ENCODE measurements around the gene CDH24. TPM values are rescaled to one million over a fixed set of nuclear protein-coding genes. Genes with fewer than 3 reads are reported as not detected.

The CDH24 gene
- polyA plus RNA-seq, 2 of the 4 experiments (the other 2 are of a cell fraction), result 4.8 to 5.1 TPM

- no peaks in the 10 kb centered on the region for H3K9me3 ChIP-seq
- H3K4me2 ChIP-seq, result peak overlapping the region; percentile 97
- CTCF ChIA-PET, result interaction anchor here (0.8 to 33.8 kb wide), 47 partner anchors 10 to 668 kb away, joined by 3 to 1206 read pairs (median 5); partner anchors contain the start of genes ACIN1, AJUBA, C14orf119 and HAUS4
- FAIRE-seq, result no peak
- DNase-seq (ENCODE audit: low read depth in 1 of 2, low spot score in 1 of 2), result peak; percentile 87 to 89
- 3% methylated on average over 21 of the region's 51 CpGs for WGBS (ENCODE audit: missing lambda C conversion rate)
- peak overlapping the region; percentile 71 for H3K4me3 ChIP-seq
- ATAC-seq, result peak; percentile 67 to 79
- H3K27ac ChIP-seq, result peak overlapping the region; percentile 76 to 89
- peaks cover 41% of the 10 kb centered on the region for H3K4me1 ChIP-seq
- POLR2A ChIA-PET, result interaction anchor here (0.6 to 2.8 kb wide), 12 partner anchors 11 to 293 kb away, joined by 3 to 20 read pairs (median 4); partner anchors contain the start of genes ACIN1, AJUBA, C14orf119 and PRMT5
- no peak for TF ChIP-seq HEYL (CRISPR knock-in tag; IDR thresholded peaks at IDR 0.05)
- no peak for TF ChIP-seq GATA3 (IDR thresholded peaks at IDR 0.05; ENCODE audit: borderline replicate concordance)
- no peak for TF ChIP-seq ZNF302 (CRISPR knock-in tag; IDR thresholded peaks at IDR 0.05)
- TF ChIP-seq ESRRA (IDR thresholded peaks at IDR 0.05; ENCODE audit: borderline replicate concordance, low read length), result no peak
- 0 out of 2 replicates have a peak, but pooled peaks have one; percentile 66 for TF ChIP-seq RNF2 (IDR thresholded peaks at IDR 0.05; ENCODE audit: borderline replicate concordance, low read depth)
- no peak for TF ChIP-seq MAFK (IDR thresholded peaks at IDR 0.05; ENCODE audit: partially characterized antibody)
- no peak for TF ChIP-seq TFCP2L1 (CRISPR knock-in tag; IDR thresholded peaks at IDR 0.05)
- peak; percentile 79 to 81 for TF ChIP-seq RAD21 (conservative IDR thresholded peaks at IDR 0.05 in 1 of 2, IDR thresholded peaks at IDR 0.05 in 1 of 2)
- no peak for TF ChIP-seq RFX5 (IDR thresholded peaks at IDR 0.05)
- no peak for TF ChIP-seq PBX3 (IDR thresholded peaks at IDR 0.05)
- TF ChIP-seq NFE2L2 (conservative IDR thresholded peaks at IDR 0.05; ENCODE audit: low read length), result no peak
- TF ChIP-seq REST (IDR thresholded peaks at IDR 0.05), result no peak
- TF ChIP-seq MAX (IDR thresholded peaks at IDR 0.05), result peak; percentile 65
- 0 out of 2 replicates have a peak, but pooled peaks have one; percentile 58 for TF ChIP-seq POLR2AphosphoS2 (conservative IDR thresholded peaks at IDR 0.05; ENCODE audit: low read length)
- TF ChIP-seq SMC3 (IDR thresholded peaks at IDR 0.05), result peak; percentile 85
- no peak for TF ChIP-seq POLR2A (IDR thresholded peaks at IDR 0.05; ENCODE audit: low read length)
- no peak for TF ChIP-seq JUNB (IDR thresholded peaks at IDR 0.05)
- no peak for TF ChIP-seq RCOR1 (IDR thresholded peaks at IDR 0.05; ENCODE audit: low read depth, low read length)
- no peak for TF ChIP-seq SREBF2 (IDR thresholded peaks at IDR 0.05)
- no peak for TF ChIP-seq CEBPB (IDR thresholded peaks at IDR 0.05)
- TF ChIP-seq MAZ (IDR thresholded peaks at IDR 0.05; ENCODE audit: borderline replicate concordance, low read depth, low read length), result no peak
- TF ChIP-seq BCL3 (IDR thresholded peaks at IDR 0.05), result no peak
- TF ChIP-seq JUN (IDR thresholded peaks at IDR 0.05), result peak; percentile 22 to 62; a peak in 2 of 5 replicates
- no peak for TF ChIP-seq HOXB5 (CRISPR knock-in tag; IDR thresholded peaks at IDR 0.05)
- TF ChIP-seq EHF (CRISPR knock-in tag; IDR thresholded peaks at IDR 0.05), result no peak
- TF ChIP-seq KDM1A (IDR thresholded peaks at IDR 0.05; ENCODE audit: low read depth), result no peak
- no peak for TF ChIP-seq ELK1 (IDR thresholded peaks at IDR 0.05; ENCODE audit: low read depth, low read length)
- no peak for TF ChIP-seq EHMT2 (IDR thresholded peaks at IDR 0.05; ENCODE audit: low read depth)
- TF ChIP-seq NR3C1 (IDR thresholded peaks at IDR 0.05), result no peak
- peak; percentile 82 for TF ChIP-seq CTCF (IDR thresholded peaks at IDR 0.05)
These were observed 685 bp upstream of the CDH24 start for GRCh38 chr14:23057757-23058653.

Data from A549 (cell line).